Skin epidermis (tissue), 12 donors: ENCODE results near the gene NCMAP.

ENCODE experiments used
- H3K27ac ChIP-seq, 21 experiments: fragments of 200-600 bp; sonication (generic) in 11 of 21; one replicate each; pipeline ENCODE4 v1.5.0; 2020; ENCODE audit warnings: mild to moderate bottlenecking in 3 of 21, inconsistent platforms in 2 of 21, moderate library complexity in 2 of 21
- H3K4me3 ChIP-seq, 7 experiments: fragments of 200-600 bp; sonication (generic) in 2 of 7; one replicate each; pipeline ENCODE4 v1.5.0; 2020; ENCODE audit warnings: inconsistent platforms in 2 of 7, mild to moderate bottlenecking in 2 of 7, moderate library complexity in 1 of 7

NCMAP gene

DNA sequence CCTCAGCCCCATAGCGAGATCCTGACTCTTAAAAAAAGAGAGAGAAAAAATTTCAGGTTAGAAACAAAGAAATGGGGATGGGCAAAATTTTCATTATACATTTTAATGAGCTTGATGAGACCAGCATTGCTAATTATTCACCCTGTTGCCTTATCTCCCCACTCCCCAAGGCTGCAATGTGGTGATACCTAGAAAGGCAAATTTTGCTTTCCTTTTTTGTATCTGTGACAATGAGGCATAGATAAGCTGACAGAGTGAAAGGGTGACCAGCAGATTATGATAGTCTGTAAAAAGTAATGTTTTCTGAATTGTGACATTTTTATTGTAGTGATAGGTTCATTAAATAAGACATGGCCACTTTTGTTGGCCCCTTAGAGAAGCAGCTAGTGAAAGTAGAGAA lies 100.2 kb downstream of the NCMAP start:
- H3K4me3 ChIP-seq, result no peak overlapping the region
- H3K27ac ChIP-seq, result no peak overlapping the region

DNA sequence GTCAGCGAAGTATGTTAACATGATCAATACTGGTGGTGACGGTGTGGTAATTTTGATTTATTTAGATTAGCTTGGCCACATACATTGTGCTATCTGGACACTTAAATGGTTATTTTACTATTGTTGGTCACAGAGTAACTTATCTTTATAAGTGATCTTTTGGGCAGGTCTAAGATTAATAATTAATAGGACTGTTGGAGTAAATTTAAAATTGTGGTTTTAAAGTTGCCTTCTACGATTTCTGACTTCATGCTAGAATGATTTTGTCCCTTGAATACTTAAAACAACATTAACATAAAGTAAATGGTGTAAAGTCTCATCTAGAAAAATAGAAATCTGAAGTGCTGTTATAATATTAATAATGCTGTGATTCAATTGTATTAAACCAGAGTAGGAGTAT lies 101.9 kb downstream of the NCMAP start:
- Histone ChIP-seq H3K27ac (no peak overlapping the region), H3K4me3 (no peak overlapping the region)
